ENCODE measurements around the gene CAPN15.
A peak's percentile ranks its signal among the peaks of the same experiment; 100 is the strongest.

Gene CAPN15

DNA sequence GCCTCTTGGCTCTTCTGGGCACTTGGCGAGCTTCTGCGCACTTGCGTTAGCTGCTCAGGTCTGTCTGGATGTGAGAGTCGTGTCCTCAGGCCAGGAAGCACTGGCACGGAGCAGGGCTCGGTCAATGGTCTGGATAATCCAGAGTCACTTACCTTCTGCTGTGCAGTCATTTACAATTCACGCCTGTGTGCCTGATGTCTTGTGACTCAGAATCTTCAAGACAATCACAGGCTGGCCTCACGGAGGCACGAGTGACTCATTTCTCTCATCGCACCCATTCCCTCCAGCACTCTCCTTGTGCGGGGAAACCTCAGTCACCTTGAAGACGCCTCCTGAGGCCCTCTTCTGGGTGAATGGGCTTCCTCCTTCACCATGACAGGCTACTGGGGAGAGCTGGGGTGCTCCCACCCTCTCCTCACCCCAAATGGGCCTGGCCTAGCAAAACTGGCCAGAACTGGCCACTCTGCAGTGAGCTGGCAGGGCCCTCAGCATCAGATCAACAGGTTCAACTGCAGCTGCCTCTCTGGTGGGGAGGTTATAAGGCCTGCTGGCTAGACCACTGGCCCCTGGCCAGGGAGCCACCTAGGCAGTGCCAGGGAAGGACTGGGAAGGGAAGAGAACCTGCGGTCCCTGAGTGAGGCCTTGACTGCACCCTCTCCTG, 1.9 kb upstream of the CAPN15 start:
- H3K27ac ChIP-seq (ENCODE audit: poor library complexity, severe bottlenecking) = peak overlapping the region; percentile 91
- peak; percentile 55 for ATAC-seq (ENCODE audit: low read depth)
- DNase-seq (ENCODE audit: low spot score) = no peak
- H3K36me3 ChIP-seq (ENCODE audit: low read depth) = peaks cover 9% of the 10 kb centered on the region
- H3K4me1 ChIP-seq (ENCODE audit: insufficient read depth, poor library complexity, severe bottlenecking) = peaks cover 13% of the 10 kb centered on the region
- TF ChIP-seq, protein P1, sequence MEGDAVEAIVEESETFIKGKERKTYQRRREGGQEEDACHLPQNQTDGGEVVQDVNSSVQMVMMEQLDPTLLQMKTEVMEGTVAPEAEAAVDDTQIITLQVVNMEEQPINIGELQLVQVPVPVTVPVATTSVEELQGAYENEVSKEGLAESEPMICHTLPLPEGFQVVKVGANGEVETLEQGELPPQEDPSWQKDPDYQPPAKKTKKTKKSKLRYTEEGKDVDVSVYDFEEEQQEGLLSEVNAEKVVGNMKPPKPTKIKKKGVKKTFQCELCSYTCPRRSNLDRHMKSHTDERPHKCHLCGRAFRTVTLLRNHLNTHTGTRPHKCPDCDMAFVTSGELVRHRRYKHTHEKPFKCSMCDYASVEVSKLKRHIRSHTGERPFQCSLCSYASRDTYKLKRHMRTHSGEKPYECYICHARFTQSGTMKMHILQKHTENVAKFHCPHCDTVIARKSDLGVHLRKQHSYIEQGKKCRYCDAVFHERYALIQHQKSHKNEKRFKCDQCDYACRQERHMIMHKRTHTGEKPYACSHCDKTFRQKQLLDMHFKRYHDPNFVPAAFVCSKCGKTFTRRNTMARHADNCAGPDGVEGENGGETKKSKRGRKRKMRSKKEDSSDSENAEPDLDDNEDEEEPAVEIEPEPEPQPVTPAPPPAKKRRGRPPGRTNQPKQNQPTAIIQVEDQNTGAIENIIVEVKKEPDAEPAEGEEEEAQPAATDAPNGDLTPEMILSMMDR (IDR thresholded peaks at IDR 0.05; ENCODE audit: poor library complexity, severe bottlenecking) = peak; percentile 38
- no peaks in the 10 kb centered on the region for H3K27me3 ChIP-seq (ENCODE audit: insufficient read depth, poor library complexity, severe bottlenecking)
- peak overlapping the region; percentile 62 for H3K4me3 ChIP-seq (ENCODE audit: severe bottlenecking)
- no peaks in the 10 kb centered on the region for H3K9me3 ChIP-seq (ENCODE audit: severe bottlenecking)

DNA sequence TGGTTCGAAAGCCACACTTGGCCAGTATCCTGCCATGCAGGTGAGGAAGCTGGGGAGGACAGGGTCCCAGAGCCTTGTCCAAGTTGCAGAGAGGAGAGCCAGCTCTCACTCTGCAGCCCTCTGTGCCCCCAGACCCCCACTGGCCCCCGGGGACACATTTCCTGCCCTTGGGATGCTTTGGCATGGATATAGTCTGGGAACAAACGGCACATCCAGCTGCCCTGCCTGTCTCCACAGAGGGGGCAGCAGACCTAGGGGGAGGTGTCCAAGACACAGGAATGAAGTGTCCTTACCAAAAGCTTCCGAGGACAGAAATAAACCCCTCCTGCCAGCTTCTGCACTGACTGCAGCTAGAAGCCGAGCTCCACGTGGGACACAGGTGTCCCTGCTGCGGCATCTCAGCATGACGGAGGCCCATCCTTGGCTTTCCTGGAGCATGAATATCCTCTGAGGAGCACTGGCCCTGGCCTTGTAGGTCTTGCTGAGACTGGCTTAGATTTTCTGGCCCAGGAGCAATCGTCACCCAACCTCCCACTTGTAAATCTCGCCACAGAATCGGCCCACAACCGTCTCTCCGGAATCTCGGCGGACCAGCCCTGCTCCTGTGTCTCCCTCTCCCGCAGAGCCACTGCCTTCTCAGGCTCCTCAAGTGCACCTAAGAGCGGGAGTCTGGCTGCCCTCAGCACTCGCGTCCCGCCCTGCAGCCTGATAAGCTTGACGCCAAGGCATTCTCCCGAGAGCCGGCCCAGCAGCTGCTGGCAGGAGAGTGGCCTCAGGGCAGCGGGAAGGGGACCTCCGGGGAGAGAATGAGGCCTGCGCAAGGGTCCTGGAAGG, 1.1 kb upstream of the CAPN15 start:
- H3K4me1 ChIP-seq (ENCODE audit: insufficient read depth, poor library complexity, severe bottlenecking) = peaks cover 13% of the 10 kb centered on the region

DNA sequence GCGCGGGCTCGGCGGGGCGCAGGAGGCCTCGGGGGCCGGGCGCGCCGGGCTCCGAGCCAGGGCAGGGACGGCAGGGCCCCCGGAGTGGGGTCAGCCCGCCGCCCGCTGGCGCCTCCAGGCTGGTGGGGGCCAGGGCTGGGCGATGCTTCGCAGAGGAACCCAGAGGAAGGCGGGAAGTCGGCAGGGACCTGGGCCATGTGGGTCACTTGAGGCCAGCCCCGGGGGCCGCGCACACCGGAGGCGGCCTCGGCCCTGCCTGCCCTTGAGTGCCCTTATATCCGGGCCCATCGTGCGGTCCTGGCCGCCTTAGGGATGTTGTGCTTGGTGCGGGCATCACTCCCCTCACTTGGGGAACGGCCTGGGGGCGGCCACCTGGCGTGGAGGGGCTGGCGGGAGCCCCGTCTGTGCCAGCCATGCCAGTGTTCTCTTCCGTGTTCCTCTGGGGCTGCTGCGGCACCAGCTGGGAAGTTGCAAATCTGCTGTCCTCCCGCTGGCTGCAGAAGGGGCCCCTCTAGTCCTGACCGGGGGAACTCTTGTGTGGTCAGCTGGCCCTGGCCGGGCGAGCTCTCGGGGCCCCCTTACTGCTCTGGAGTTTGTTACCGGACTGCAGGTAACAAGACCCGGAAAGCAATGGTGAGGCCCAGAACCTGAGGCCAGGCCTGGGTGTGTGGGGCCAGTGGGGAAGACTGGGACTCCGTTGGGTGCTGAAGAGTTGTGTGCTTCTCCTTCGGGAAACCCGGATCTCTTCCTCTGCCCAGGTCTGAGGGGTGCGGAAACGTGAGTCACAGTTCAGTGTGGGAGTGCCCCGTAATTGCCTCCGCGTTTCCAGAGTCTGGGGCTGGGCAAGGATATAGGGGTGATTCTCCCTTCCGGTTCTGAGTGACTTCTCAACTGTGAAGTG, 849 bp downstream of the CAPN15 start:
- TF ChIP-seq, protein P1 (IDR thresholded peaks at IDR 0.05; ENCODE audit: poor library complexity, severe bottlenecking) = no peak
- Histone ChIP-seq H3K27ac (ENCODE audit: poor library complexity, severe bottlenecking) (peak overlapping the region; percentile 91), H3K9me3 (ENCODE audit: severe bottlenecking) (no peaks in the 10 kb centered on the region), H3K4me1 (ENCODE audit: insufficient read depth, poor library complexity, severe bottlenecking) (peaks cover 13% of the 10 kb centered on the region), H3K36me3 (ENCODE audit: low read depth) (peaks cover 9% of the 10 kb centered on the region), H3K4me3 (ENCODE audit: severe bottlenecking) (peak overlapping the region; percentile 62), H3K27me3 (ENCODE audit: insufficient read depth, poor library complexity, severe bottlenecking) (no peaks in the 10 kb centered on the region)
- no peak for DNase-seq (ENCODE audit: low spot score)
- ATAC-seq (ENCODE audit: low read depth) = peak; percentile 51

More for the DNA sequence above, 1.1 kb upstream of the CAPN15 start:
- ATAC-seq (ENCODE audit: low read depth) (peak; percentile 1; the same call in 2 of the 3 replicates), DNase-seq (ENCODE audit: low spot score) (no peak)
- Histone ChIP-seq H3K9me3 (ENCODE audit: severe bottlenecking) (no peaks in the 10 kb centered on the region), H3K36me3 (ENCODE audit: low read depth) (peaks cover 9% of the 10 kb centered on the region), H3K4me3 (ENCODE audit: severe bottlenecking) (peak overlapping the region; percentile 62), H3K27ac (ENCODE audit: poor library complexity, severe bottlenecking) (peak overlapping the region; percentile 91), H3K27me3 (ENCODE audit: insufficient read depth, poor library complexity, severe bottlenecking) (no peaks in the 10 kb centered on the region)
- TF ChIP-seq, protein P1 (IDR thresholded peaks at IDR 0.05; ENCODE audit: poor library complexity, severe bottlenecking) = no peak

DNA sequence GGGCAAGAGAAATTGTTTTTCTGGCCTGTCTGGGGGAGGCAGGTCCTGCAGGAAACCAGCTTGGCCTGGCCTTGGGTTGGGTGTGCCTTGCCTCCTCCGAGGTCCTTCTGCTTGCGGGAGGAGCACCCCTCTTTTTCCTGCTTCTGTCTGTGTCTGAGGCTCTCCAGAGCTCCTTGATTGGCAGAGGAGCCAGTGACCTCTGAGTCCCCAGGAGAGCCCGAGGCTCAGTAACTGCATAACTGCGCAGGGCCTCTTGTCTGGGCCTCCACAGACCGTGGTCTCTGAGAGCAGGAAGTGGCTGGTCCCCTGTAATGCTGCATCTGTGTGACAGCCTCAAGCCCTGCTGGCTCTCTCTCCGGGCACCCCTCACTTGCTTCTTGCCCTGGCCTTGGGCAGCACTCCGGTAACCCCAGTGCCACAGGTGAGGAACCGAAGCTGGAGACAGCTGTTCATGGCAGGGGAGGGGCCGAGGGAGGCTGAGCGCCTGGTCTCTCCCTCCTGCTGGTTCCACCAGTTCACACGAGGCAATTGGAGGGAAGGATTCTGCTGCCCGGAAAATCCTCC, 1.6 kb downstream of the CAPN15 start:
- Histone ChIP-seq H3K4me3 (ENCODE audit: severe bottlenecking) (peak overlapping the region; percentile 62), H3K27ac (ENCODE audit: poor library complexity, severe bottlenecking) (peak overlapping the region; percentile 91), H3K4me1 (ENCODE audit: insufficient read depth, poor library complexity, severe bottlenecking) (peaks cover 13% of the 10 kb centered on the region), H3K9me3 (ENCODE audit: severe bottlenecking) (no peaks in the 10 kb centered on the region), H3K27me3 (ENCODE audit: insufficient read depth, poor library complexity, severe bottlenecking) (no peaks in the 10 kb centered on the region), H3K36me3 (ENCODE audit: low read depth) (peaks cover 9% of the 10 kb centered on the region)
- ATAC-seq (ENCODE audit: low read depth) (no peak), DNase-seq (ENCODE audit: low spot score) (no peak)
- TF ChIP-seq, protein P1 (IDR thresholded peaks at IDR 0.05; ENCODE audit: poor library complexity, severe bottlenecking) = no peak
